Heart right ventricle (tissue), 16 donors: Measurements from ENCODE around the gene EPHB6. TPM values are rescaled to one million over a fixed set of nuclear protein-coding genes. Genes with fewer than 3 reads are reported as not detected.

ENCODE experiments used
- ATAC-seq, 8 donors: fragments of 200-7000 bp; cut with Tn5 transposase; one replicate each; pipeline ENCODE4 v1.9.1; 2020; ENCODE audit warnings: mild to moderate bottlenecking in 8 of 8, moderate library complexity in 8 of 8, moderate number of reproducible peaks in 1 of 8
- DNase-seq, 2 donors: peaks; one replicate each; pipeline ENCODE4 v3.0.0-alpha.2; 2020
- H3K27ac ChIP-seq, 10 donors: fragments of 200-600 bp; sonication (generic) in 2 of 10; one replicate each; pipeline versions ENCODE4 v1.5.0 to v1.8.0; 2020 to 2022; ENCODE audit warnings: mild to moderate bottlenecking in 3 of 10
- H3K27me3 ChIP-seq, 7 donors: fragments of 200-600 bp; one replicate each; pipeline ENCODE4 v1.8.0; 2021 to 2022; ENCODE audit warnings: mild to moderate bottlenecking in 2 of 7
- H3K36me3 ChIP-seq, 9 donors: fragments of 200-600 bp; sonication (generic) in 1 of 9; one replicate each; pipeline versions ENCODE4 v1.5.0 to v1.8.0; 2020 to 2022; ENCODE audit warnings: mild to moderate bottlenecking in 2 of 9
- H3K4me1 ChIP-seq, 9 donors: fragments of 200-600 bp; sonication (generic) in 1 of 9; one replicate each; pipeline versions ENCODE4 v1.5.0 to v1.8.0; 2020 to 2022; ENCODE audit warnings: mild to moderate bottlenecking in 4 of 9
- H3K4me3 ChIP-seq, 10 donors: fragments of 200-600 bp; sonication (generic) in 2 of 10; one replicate each; pipeline versions ENCODE4 v1.5.0 to v1.8.0; 2020 to 2022; ENCODE audit warnings: mild to moderate bottlenecking in 7 of 10, moderate library complexity in 2 of 10
- H3K9me3 ChIP-seq, 11 donors: fragments of 200-600 bp in 10 of 11; sonication (generic) in 2 of 11; one replicate each; pipeline versions ENCODE4 v1.5.0 to v1.8.0; 2013 to 2022; ENCODE audit warnings: mild to moderate bottlenecking in 2 of 11, control low read depth in 1 of 11, moderate library complexity in 1 of 11
- CTCF ChIP-seq, 9 donors: fragments of 200-600 bp; sonication (generic) in 2 of 9; IDR thresholded peaks; one replicate each; pipeline versions ENCODE4 v1.5.0 to v1.8.0; 2021 to 2022; ENCODE audit warnings: antibody characterized with exemption in 9 of 9, mild to moderate bottlenecking in 5 of 9, moderate library complexity in 1 of 9
- WGBS, 2 donors: extraction: QIAGEN DNeasy Blood & Tissue Kit; methylation state at CpG; one replicate each; pipeline ENCODE4 v1.1.7; 2013; ENCODE audit warnings: inconsistent platforms in 1 of 2; 5-methylcytosine and 5-hydroxymethylcytosine counted together
- intact Hi-C, 10 donors: fragments of 100-400 bp; cut with DNase I; formaldehyde crosslinking; loops; one replicate each; pipeline versions ENCODE4 v1.11.1 to v1.14.2; 2022
- polyA plus RNA-seq, 2 donors: library from polyadenylated mRNA; stranded (reverse); fragments of 200-250 nt; gene quantifications; one replicate each; pipeline ENCODE4 v1.2.3, GENCODE V29; 2013
- total RNA-seq, 10 donors: library from RNA; stranded (reverse); fragmentation: NEBNext Ultra II Directional in 3 of 10; extraction: Animal tissue kit (Norgen Biotek cat#: 25700) in 3 of 10; gene quantifications; one replicate each; pipeline versions ENCODE4 v1.2.1 to v1.2.4, GENCODE V29; 2021 to 2023
- donor health status: Arrhythmogenic right ventricular cardiomyopathy.
- donor health status: ischemic (EF 13 %, LVEDD 7.1; RV severe dilation, severe dysfunction).
- donor health status: healthy with polysubstance abuse.
- donor health status: DM: no; HTN: yes; CAD: no.
- donor health status: DM: no; HTN: no; CAD: no.
- donor health status: ischemic (EF 25% LVEDD 6.9; RV normal size, moderate dysfunction).
- donor health status: ischemic (EF 25% LVEDD 5.7; RV mildly dilated, moderate dysfunction).
- donor health status: healthy.
- donor health status: DM: yes; HTN: yes; CAD: no.
- donor health status: Ischemic cardiomyopathy.
- donor health status: ischemic (EF 35%, LVEDD 5.7; RV mildly dilated, moderate dysfunction).
- donor health status: nonischemic (EF 11% LVEDD 7.7; RV severe dilation, severe dysfunction).
- donor health status: DM: yes; HTN: yes; CAD: no.
- donor health status: PGD.
- donor health status: ischemic (EF 29% LVEDD 5.4; RV normal size, mild dysfunction).
- donor health status: nonischemic (EF 23%, LVEDD 6.1; RV moderate dilation, normal function).

Gene EPHB6
- total and polyA plus RNA-seq, 12 donors: 0.55 to 14.9 (median 2.6) TPM

- H3K4me1 ChIP-seq: no peaks in the 10 kb centered on the region
- H3K27ac ChIP-seq: no peak overlapping the region
- WGBS, 2 donors: 61 to 63% methylated on average over 3 of the region's 3 CpGs
- ATAC-seq: no peak
- no peak for DNase-seq
- peaks cover 0 to 47% (median 0%) of the 10 kb centered on the region in 7 donors for H3K27me3 ChIP-seq
- TF ChIP-seq CTCF (IDR thresholded peaks at IDR 0.05): no peak
- H3K4me3 ChIP-seq: no peak overlapping the region
- H3K36me3 ChIP-seq: no peaks in the 10 kb centered on the region
- H3K9me3 ChIP-seq: no peaks in the 10 kb centered on the region
- intact Hi-C loops: loop anchor here in 1 of 10 donors (10.0 kb wide), 1 partner anchor 64 kb away; no protein-coding TSS in a partner anchor
These were observed 43.7 kb downstream of the EPHB6 start for GRCh38 chr7:142898377-142899170.

GRCh38 chr7:142899661-142900060 is 44.8 kb downstream of the EPHB6 start:
- WGBS, 2 donors: 13 to 27% methylated on average over 3 of the region's 3 CpGs
- ATAC-seq: no peak
- Histone ChIP-seq H3K9me3 (peaks cover 0 to 10% (median under 1%) of the 10 kb centered on the region in 11 donors), H3K36me3 (no peaks in the 10 kb centered on the region), H3K27ac (no peak overlapping the region), H3K27me3 (peaks cover 0 to 39% (median 0%) of the 10 kb centered on the region in 7 donors), H3K4me1 (no peaks in the 10 kb centered on the region), H3K4me3 (no peak overlapping the region)
- intact Hi-C loops: loop anchor here in 1 of 10 donors (10.0 kb wide), 1 partner anchor 65 kb away; no protein-coding TSS in a partner anchor
- no peak for TF ChIP-seq CTCF (IDR thresholded peaks at IDR 0.05)
- no peak for DNase-seq

GRCh38 chr7:142901426-142902259 is 46.8 kb downstream of the EPHB6 start:
- H3K36me3 ChIP-seq: no peaks in the 10 kb centered on the region
- WGBS, 2 donors: 74 to 80% methylated on average over 15 of the region's 15 CpGs
- no peak overlapping the region for H3K4me3 ChIP-seq
- no peak overlapping the region for H3K27ac ChIP-seq
- no peaks in the 10 kb centered on the region for H3K4me1 ChIP-seq
- ATAC-seq (no peak), DNase-seq (no peak)
- TF ChIP-seq CTCF (IDR thresholded peaks at IDR 0.05): no peak
- H3K27me3 ChIP-seq: peaks cover 0 to 37% (median 0%) of the 10 kb centered on the region in 7 donors
- H3K9me3 ChIP-seq: peaks cover 0 to 13% (median 6%) of the 10 kb centered on the region in 11 donors
- intact Hi-C loops: no loop called here

GRCh38 chr7:142904128-142904527 is 49.3 kb downstream of the EPHB6 start:
- H3K27me3 ChIP-seq: peaks cover 0 to 19% (median 0%) of the 10 kb centered on the region in 7 donors
- no peak for TF ChIP-seq CTCF (IDR thresholded peaks at IDR 0.05)
- no peak for ATAC-seq

More at GRCh38 chr7:142904128-142904527, 49.3 kb downstream of the EPHB6 start:
- Histone ChIP-seq H3K4me1 (peaks cover 0 to 5% (median 0%) of the 10 kb centered on the region in 9 donors), H3K27ac (no peak overlapping the region), H3K9me3 (peaks cover 0 to 13% (median 6%) of the 10 kb centered on the region in 11 donors), H3K4me3 (no peak overlapping the region), H3K36me3 (no peaks in the 10 kb centered on the region)
- intact Hi-C loops: no loop called here
- no peak for DNase-seq
